Measurements from ENCODE around the gene CTNND2.

DNA sequence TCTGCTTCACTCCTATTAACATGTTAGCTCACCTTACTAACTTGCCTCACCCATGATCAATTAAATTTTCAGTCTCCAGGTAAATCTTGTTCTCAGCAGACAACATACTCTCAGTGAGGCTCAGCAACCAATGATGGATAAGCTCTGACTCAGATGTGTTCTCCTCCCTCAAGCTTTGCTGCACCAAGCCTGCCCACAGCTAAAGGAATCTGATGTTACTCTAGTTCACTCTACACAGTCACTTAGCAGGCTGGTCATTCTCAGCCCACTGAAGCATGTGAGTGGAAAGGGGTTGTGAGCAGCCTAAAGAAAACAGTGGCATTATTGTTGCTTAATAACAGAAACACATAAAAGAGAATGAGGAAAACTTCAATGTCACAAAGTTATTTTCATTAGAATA, 37.3 kb upstream of the CTNND2 start:
- no peak for TF ChIP-seq CTCF (conservative IDR thresholded peaks at IDR 0.05 in 1 of 2, IDR thresholded peaks at IDR 0.05 in 1 of 2; ENCODE audit: extremely low read depth in 1 of 2, insufficient read depth in 1 of 2, low read depth in 1 of 2, low read length in 2 of 2)
- no peak for TF ChIP-seq EZH2 (IDR thresholded peaks at IDR 0.05; ENCODE audit: borderline replicate concordance, low read length)
